Loucy (cell line): ENCODE measurements around the gene ADSL.

ENCODE experiments used
- H2AFZ ChIP-seq: fragments of 200-600 bp; sonication (generic); 2 replicates; pipeline ENCODE4 v1.6.0; 2016; ENCODE audit warnings: antibody characterized with exemption, mild to moderate bottlenecking, low read length, moderate library complexity
- H3F3A ChIP-seq: fragments of 200-600 bp; 2 replicates; pipeline ENCODE4 v1.6.0; 2016; ENCODE audit warnings: antibody characterized with exemption, low read depth, mild to moderate bottlenecking
- H3K27me3 ChIP-seq: fragments of 200-600 bp; sonication (generic); 2 replicates; pipeline ENCODE4 v1.6.1; 2014; ENCODE audit warnings: low read length, mild to moderate bottlenecking; ENCODE audit not compliant: insufficient read depth, poor library complexity, severe bottlenecking
- H3K36me3 ChIP-seq: fragments of 200-600 bp; sonication (generic); 2 replicates; pipeline ENCODE4 v1.6.1; 2016; ENCODE audit warnings: low read length; ENCODE audit not compliant: insufficient read depth
- H3K4me1 ChIP-seq: fragments of 200-600 bp; sonication (generic); 2 replicates; pipeline ENCODE4 v1.5.1; 2014; ENCODE audit warnings: low read length, mild to moderate bottlenecking; ENCODE audit not compliant: insufficient read depth, poor library complexity, severe bottlenecking
- H3K4me2 ChIP-seq: fragments of 200-600 bp; sonication (generic); 2 replicates; pipeline ENCODE4 v1.6.0; 2014; ENCODE audit warnings: antibody characterized with exemption, low read length, low read depth, mild to moderate bottlenecking; ENCODE audit not compliant: poor library complexity, severe bottlenecking
- H3K4me3 ChIP-seq: fragments of 200-600 bp; sonication (generic); 2 replicates; pipeline ENCODE4 v1.5.1; 2014; ENCODE audit warnings: low read length, mild to moderate bottlenecking, mixed read lengths; ENCODE audit not compliant: poor library complexity, severe bottlenecking
- H3K79me2 ChIP-seq: fragments of 200-600 bp; sonication (generic); 2 replicates; pipeline ENCODE4 v1.6.1; 2014; ENCODE audit warnings: low read length; ENCODE audit not compliant: insufficient read depth
- H3K9ac ChIP-seq: fragments of 200-600 bp; sonication (generic); 2 replicates; pipeline ENCODE4 v1.6.0; 2014; ENCODE audit warnings: mild to moderate bottlenecking, low read depth, low read length, moderate library complexity; ENCODE audit not compliant: poor library complexity, severe bottlenecking
- H3K9me2 ChIP-seq: fragments of 200-600 bp; sonication (generic); replicated peaks from 2 replicates; pipeline ENCODE4 v1.6.1; 2016; ENCODE audit warnings: low read depth, low read length, mixed read lengths
- H3K9me3 ChIP-seq: fragments of 200-600 bp; sonication (generic); 2 replicates; pipeline ENCODE4 v1.6.1; 2014; ENCODE audit warnings: mild to moderate bottlenecking, antibody characterized with exemption, low read length, low read depth; ENCODE audit not compliant: insufficient read depth
- H4K20me1 ChIP-seq: fragments of 200-600 bp; sonication (generic); 2 replicates; pipeline ENCODE4 v1.6.0; 2014; ENCODE audit warnings: antibody characterized with exemption, low read length, mild to moderate bottlenecking; ENCODE audit not compliant: insufficient read depth, poor library complexity, severe bottlenecking
- CTCF ChIP-seq: fragments of 200-600 bp; sonication (generic); conservative IDR thresholded peaks from 2 replicates; pipeline ENCODE4 v1.5.1; 2014; ENCODE audit warnings: mild to moderate bottlenecking, antibody characterized with exemption, low read length
- EZH2phosphoT487 ChIP-seq: fragments of 200-600 bp; IDR thresholded peaks from 2 replicates; pipeline ENCODE4 v1.6.1; 2018; ENCODE audit warnings: antibody characterized with exemption, mild to moderate bottlenecking, moderate library complexity, borderline replicate concordance

The ADSL gene

GRCh38 chr22:40403141-40403540, 56.8 kb downstream of the ADSL start:
- H3K36me3 ChIP-seq = peaks cover 38% of the 10 kb centered on the region; the same call in 1 of the 2 replicates

GRCh38 chr22:40403651-40404050, 57.4 kb downstream of the ADSL start:
- no peak for TF ChIP-seq EZH2phosphoT487
- TF ChIP-seq CTCF = no peak
- no peak overlapping the region for H2AFZ ChIP-seq
- no peak overlapping the region for H3K4me2 ChIP-seq
- no peaks in the 10 kb centered on the region for H3K9me3 ChIP-seq
- peaks cover 38% of the 10 kb centered on the region for H3K4me1 ChIP-seq
- H3K9ac ChIP-seq = no peak overlapping the region
- H4K20me1 ChIP-seq = peaks cover 15% of the 10 kb centered on the region
- no peak overlapping the region for H3K4me3 ChIP-seq
- H3K36me3 ChIP-seq = peaks cover 43% of the 10 kb centered on the region; the same call in 1 of the 2 replicates
- peaks cover 5% of the 10 kb centered on the region for H3F3A ChIP-seq
- H3K9me2 ChIP-seq = no peaks in the 10 kb centered on the region
- H3K27me3 ChIP-seq = no peaks in the 10 kb centered on the region
- H3K79me2 ChIP-seq = no peaks in the 10 kb centered on the region

More at GRCh38 chr22:40403141-40403540, 56.8 kb downstream of the ADSL start:
- no peaks in the 10 kb centered on the region for H3K9me3 ChIP-seq
- no peaks in the 10 kb centered on the region for H3K79me2 ChIP-seq
- no peaks in the 10 kb centered on the region for H3K9me2 ChIP-seq
- H3K4me3 ChIP-seq = no peak overlapping the region
- H3K4me1 ChIP-seq = peaks cover 38% of the 10 kb centered on the region
- H3K9ac ChIP-seq = no peak overlapping the region
- peaks cover 5% of the 10 kb centered on the region for H3F3A ChIP-seq
- no peak for TF ChIP-seq CTCF
- TF ChIP-seq EZH2phosphoT487 = no peak
- H3K27me3 ChIP-seq = no peaks in the 10 kb centered on the region
- peaks cover 15% of the 10 kb centered on the region for H4K20me1 ChIP-seq
- no peak overlapping the region for H3K4me2 ChIP-seq
- H2AFZ ChIP-seq = no peak overlapping the region

GRCh38 chr22:40404251-40405177, 58.2 kb downstream of the ADSL start:
- Histone ChIP-seq H3K4me2 (no peak overlapping the region), H3K9me2 (no peaks in the 10 kb centered on the region), H3K27me3 (no peaks in the 10 kb centered on the region), H3F3A (peaks cover 5% of the 10 kb centered on the region), H3K4me1 (peaks cover 35% of the 10 kb centered on the region), H3K4me3 (no peak overlapping the region), H3K9me3 (no peaks in the 10 kb centered on the region), H3K79me2 (no peaks in the 10 kb centered on the region), H3K36me3 (peaks cover 52% of the 10 kb centered on the region; the same call in 1 of the 2 replicates), H3K9ac (no peak overlapping the region), H2AFZ (no peak overlapping the region), H4K20me1 (peaks cover 15% of the 10 kb centered on the region)
- TF ChIP-seq EZH2phosphoT487 = no peak
- no peak for TF ChIP-seq CTCF
